HEK293T (cell line): Measurements from ENCODE around the gene GABBR2.

Experiments
- CTCF ChIA-PET: fragments of 350-600 bp; formaldehyde crosslinking; extraction: SDS; loops from one replicate; lab custom pipeline; 2021; ENCODE audit warnings: antibody characterized with exemption, inconsistent platforms; lab: Yijun Ruan, JAX
- POLR2A ChIA-PET: fragments of 350-600 bp; formaldehyde crosslinking; extraction: SDS; loops from one replicate; lab custom pipeline; 2020; ENCODE audit warnings: antibody characterized with exemption, inconsistent platforms; lab: Yijun Ruan, JAX
- DNase-seq: peaks from one replicate; pipeline ENCODE4 v3.0.0; 2012; ENCODE audit warnings: mixed read lengths; ENCODE audit errors: extremely low spot score
- ARNT ChIP-seq: fragments of 450-650 bp; IDR thresholded peaks from 2 replicates; pipeline ENCODE4 v1.6.1; 2017; ENCODE audit warnings: mild to moderate bottlenecking
- BHLHE40 ChIP-seq: fragments of 450-650 bp; IDR thresholded peaks from 2 replicates; pipeline ENCODE4 v1.6.1; 2016; ENCODE audit warnings: mild to moderate bottlenecking, moderate library complexity, borderline replicate concordance
- CTBP1 ChIP-seq: fragments of 450-650 bp; IDR thresholded peaks from 2 replicates; pipeline ENCODE4 v1.6.1; 2016; ENCODE audit warnings: borderline replicate concordance
- ELF4 ChIP-seq: fragments of 450-650 bp; IDR thresholded peaks from 2 replicates; pipeline ENCODE4 v1.6.1; 2017; ENCODE audit warnings: antibody characterized with exemption
- FOXA1 ChIP-seq: fragments of 450-650 bp; IDR thresholded peaks from 2 replicates; pipeline ENCODE4 v1.6.1; 2016; ENCODE audit warnings: mild to moderate bottlenecking
- FOXK2 ChIP-seq: fragments of 450-650 bp; IDR thresholded peaks from 2 replicates; pipeline ENCODE4 v1.6.1; 2016; ENCODE audit warnings: mild to moderate bottlenecking
- FOXM1 ChIP-seq: fragments of 450-650 bp; IDR thresholded peaks from 2 replicates; pipeline ENCODE4 v1.6.1; 2017; ENCODE audit warnings: mild to moderate bottlenecking, borderline replicate concordance
- HDGF ChIP-seq: fragments of 450-650 bp; IDR thresholded peaks from 2 replicates; pipeline ENCODE4 v1.6.1; 2017; ENCODE audit warnings: antibody characterized with exemption, borderline replicate concordance
- L3MBTL2 ChIP-seq: fragments of 450-650 bp; conservative IDR thresholded peaks from 2 replicates; pipeline ENCODE4 v1.6.1; 2016; ENCODE audit warnings: mild to moderate bottlenecking
- LEF1 ChIP-seq: fragments of 450-650 bp; IDR thresholded peaks from 2 replicates; pipeline ENCODE4 v1.6.1; 2017; ENCODE audit warnings: mild to moderate bottlenecking, borderline replicate concordance
- NFRKB ChIP-seq: fragments of 450-650 bp; IDR thresholded peaks from 2 replicates; pipeline ENCODE4 v1.6.1; 2016; ENCODE audit warnings: mild to moderate bottlenecking, moderate library complexity
- SP1 ChIP-seq: fragments of 450-650 bp; IDR thresholded peaks from 2 replicates; pipeline ENCODE4 v1.6.1; 2017
- SUZ12 ChIP-seq: fragments of 450-650 bp; IDR thresholded peaks from 2 replicates; pipeline ENCODE4 v1.6.1; 2016; ENCODE audit warnings: mild to moderate bottlenecking
- TARDBP ChIP-seq: fragments of 450-650 bp; IDR thresholded peaks from 2 replicates; pipeline ENCODE4 v1.6.1; 2016
- ZNF384 ChIP-seq: fragments of 450-650 bp; IDR thresholded peaks from 2 replicates; pipeline ENCODE4 v1.6.1; 2016
- TF ChIP-seq, protein P1 (sequence below): fragments of 450-650 bp; IDR thresholded peaks from 2 replicates; pipeline ENCODE4 v1.6.1; 2016

The GABBR2 gene

GRCh38 chr9:98310752-98311392 lies 397.9 kb downstream of the GABBR2 start:
- no peak for TF ChIP-seq CTBP1
- TF ChIP-seq ZNF384, result no peak
- ChIA-PET CTCF (no interaction called here), POLR2A (no interaction called here)
- DNase-seq, result no peak

- ChIA-PET POLR2A (no interaction called here), CTCF (interaction anchor here (0.6 kb wide), 1 partner anchor 60 kb away, joined by 4 read pairs; no protein-coding TSS in a partner anchor)
- no peak for DNase-seq
- TF ChIP-seq BHLHE40 (no peak), CTBP1 (no peak), ZNF384 (no peak), ELF4 (no peak), LEF1 (no peak), FOXA1 (no peak), SUZ12 (no peak), TARDBP (no peak)
- TF ChIP-seq, protein P1, sequence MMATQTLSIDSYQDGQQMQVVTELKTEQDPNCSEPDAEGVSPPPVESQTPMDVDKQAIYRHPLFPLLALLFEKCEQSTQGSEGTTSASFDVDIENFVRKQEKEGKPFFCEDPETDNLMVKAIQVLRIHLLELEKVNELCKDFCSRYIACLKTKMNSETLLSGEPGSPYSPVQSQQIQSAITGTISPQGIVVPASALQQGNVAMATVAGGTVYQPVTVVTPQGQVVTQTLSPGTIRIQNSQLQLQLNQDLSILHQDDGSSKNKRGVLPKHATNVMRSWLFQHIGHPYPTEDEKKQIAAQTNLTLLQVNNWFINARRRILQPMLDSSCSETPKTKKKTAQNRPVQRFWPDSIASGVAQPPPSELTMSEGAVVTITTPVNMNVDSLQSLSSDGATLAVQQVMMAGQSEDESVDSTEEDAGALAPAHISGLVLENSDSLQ, result no peak
These were observed 402.2 kb downstream of the GABBR2 start for GRCh38 chr9:98306384-98307145.

DNA sequence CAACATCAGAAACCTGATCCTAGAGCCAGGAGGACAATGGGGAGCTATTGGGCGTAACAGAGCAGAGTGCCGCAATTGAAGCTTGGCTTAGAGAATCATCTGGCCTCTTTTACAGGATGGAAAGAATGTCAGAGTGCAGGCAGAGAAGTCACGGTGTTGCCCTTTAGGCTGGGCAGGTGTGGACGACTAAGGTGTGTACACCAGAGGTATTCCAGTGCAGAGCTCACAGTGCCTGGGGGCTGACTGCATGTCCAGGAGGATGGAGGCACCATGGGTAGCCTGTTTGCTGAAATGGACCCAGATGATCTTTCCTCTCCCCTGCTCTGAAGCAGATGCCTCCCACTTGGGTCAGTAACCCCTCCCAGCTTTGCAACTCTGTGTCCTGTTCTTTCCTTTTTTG lies 404.4 kb downstream of the GABBR2 start:
- CTCF ChIA-PET, result interaction anchor here (0.6 kb wide), 1 partner anchor 16 kb away, joined by 3 read pairs; no protein-coding TSS in a partner anchor
- no peak for TF ChIP-seq ARNT
- no peak for TF ChIP-seq SP1
- POLR2A ChIA-PET, result no interaction called here
- DNase-seq, result no peak

- CTCF ChIA-PET, result interaction anchor here (0.6 kb wide), 1 partner anchor 15 kb away, joined by 3 read pairs; no protein-coding TSS in a partner anchor
- POLR2A ChIA-PET, result no interaction called here
- DNase-seq, result no peak
- TF ChIP-seq CTBP1 (no peak), BHLHE40 (no peak), L3MBTL2 (no peak), NFRKB (no peak), ELF4 (no peak), FOXA1 (no peak), FOXK2 (no peak), TARDBP (no peak), ARNT (no peak), ZNF384 (no peak), SP1 (no peak), SUZ12 (no peak), FOXM1 (no peak), LEF1 (no peak)
- TF ChIP-seq, protein P1, result no peak
These were observed 405.1 kb downstream of the GABBR2 start for GRCh38 chr9:98303633-98304125.

- ChIA-PET POLR2A (no interaction called here), CTCF (no interaction called here)
- no peak for DNase-seq
- TF ChIP-seq TARDBP (no peak), ELF4 (no peak), ARNT (no peak), ZNF384 (no peak), L3MBTL2 (no peak), BHLHE40 (no peak), FOXK2 (no peak), CTBP1 (no peak), LEF1 (no peak), SP1 (no peak), HDGF (no peak), NFRKB (no peak), SUZ12 (no peak), FOXM1 (no peak), FOXA1 (no peak)
- TF ChIP-seq, protein P1, result no peak
These were observed 405.6 kb downstream of the GABBR2 start for GRCh38 chr9:98302938-98303632.

- POLR2A ChIA-PET, result no interaction called here
- DNase-seq, result no peak
- TF ChIP-seq NFRKB, result no peak
- TF ChIP-seq FOXM1, result no peak
- TF ChIP-seq L3MBTL2, result no peak
- TF ChIP-seq FOXA1, result no peak
- TF ChIP-seq ZNF384, result no peak
- CTCF ChIA-PET, result no interaction called here
These were observed 406.6 kb downstream of the GABBR2 start for GRCh38 chr9:98302150-98302549.
